Measurements from ENCODE around the gene LILRB4.
"Not testable (repeated sequence)": the region's sequence is repeated elsewhere in the genome, so short reads cannot be mapped to it uniquely, and the experiment has no call there.

The LILRB4 gene

GRCh38 chr19:54696117-54696548 lies 33.3 kb downstream of the LILRB4 start:
- DNase-seq, result no peak

GRCh38 chr19:54696766-54697165 lies 34.0 kb downstream of the LILRB4 start:
- DNase-seq, result no peak

GRCh38 chr19:54697716-54698115 lies 34.9 kb downstream of the LILRB4 start:
- not testable (repeated sequence) for DNase-seq

- no peak for DNase-seq
Observed at GRCh38 chr19:54704928-54705327, 42.1 kb downstream of the LILRB4 start.

GRCh38 chr19:54707962-54708361 lies 45.2 kb downstream of the LILRB4 start:
- DNase-seq, result no peak

GRCh38 chr19:54708781-54709180 lies 46.0 kb downstream of the LILRB4 start:
- no peak for DNase-seq

GRCh38 chr19:54709212-54709948 lies 46.6 kb downstream of the LILRB4 start:
- DNase-seq, result no peak

GRCh38 chr19:54709956-54710355 lies 47.2 kb downstream of the LILRB4 start:
- DNase-seq, result not testable (repeated sequence)

Data from right kidney (tissue), 1 donor.